Activated T-cell treated with anti-CD3 and anti-CD28 coated beads for 4 hours (primary cell): Measurements from ENCODE around the gene ZBTB21.
"Not testable (repeated sequence)": the region's sequence is repeated elsewhere in the genome, so short reads cannot be mapped to it uniquely, and the experiment has no call there.

Experiments used
- DNase-seq: peaks from one replicate; pipeline ENCODE4 v3.0.0-alpha.2; 2020

ZBTB21 gene

GRCh38 chr21:41966041-41966833 lies 43.9 kb downstream of the ZBTB21 start:
- no peak for DNase-seq

- DNase-seq, result no peak
Observed at GRCh38 chr21:41965461-41966013, 44.6 kb downstream of the ZBTB21 start.

- DNase-seq, result no peak
Observed at GRCh38 chr21:41965045-41965444, 45.1 kb downstream of the ZBTB21 start.

- DNase-seq, result no peak
Observed at GRCh38 chr21:41964171-41964570, 46.0 kb downstream of the ZBTB21 start.

- no peak for DNase-seq
Observed at GRCh38 chr21:41962425-41962966, 47.7 kb downstream of the ZBTB21 start.

- DNase-seq, result no peak
Observed at GRCh38 chr21:41961753-41962152, 48.4 kb downstream of the ZBTB21 start.

- no peak for DNase-seq
Observed at GRCh38 chr21:41961282-41961701, 48.9 kb downstream of the ZBTB21 start.

- DNase-seq, result no peak
Observed at GRCh38 chr21:41960386-41960785, 49.8 kb downstream of the ZBTB21 start.

- DNase-seq, result not testable (repeated sequence)
Observed at GRCh38 chr21:41959697-41960096, 50.5 kb downstream of the ZBTB21 start.

GRCh38 chr21:41958886-41959563 lies 51.1 kb downstream of the ZBTB21 start:
- DNase-seq, result no peak

- no peak for DNase-seq
Observed at GRCh38 chr21:41957991-41958766, 52.0 kb downstream of the ZBTB21 start.

GRCh38 chr21:41956926-41957729 lies 53.0 kb downstream of the ZBTB21 start:
- DNase-seq, result no peak

GRCh38 chr21:41955516-41955915 lies 54.6 kb downstream of the ZBTB21 start:
- DNase-seq, result no peak

GRCh38 chr21:41954654-41955499 lies 55.3 kb downstream of the ZBTB21 start:
- no peak for DNase-seq

- DNase-seq, result peak; percentile 8
Observed at GRCh38 chr21:41953831-41954653, 56.1 kb downstream of the ZBTB21 start, which contains the start of gene C2CD2. C2CD2 (minus strand) TSS chr21:41954018; CDS start chr21:41953648, 370 bp downstream.

GRCh38 chr21:41953249-41953830 lies 56.8 kb downstream of the ZBTB21 start:
- no peak for DNase-seq

GRCh38 chr21:41952568-41953248 lies 57.5 kb downstream of the ZBTB21 start:
- DNase-seq, result no peak

GRCh38 chr21:41951876-41952567 lies 58.1 kb downstream of the ZBTB21 start:
- no peak for DNase-seq
